GM18517 (cell line): ENCODE data around the gene CHIC1.
"Not testable (repeated sequence)": the region's sequence is repeated elsewhere in the genome, so short reads cannot be mapped to it uniquely, and the experiment has no call there.

Source experiments
- ATAC-seq: cut with Tn5 transposase; IDR thresholded peaks from one replicate; pipeline ENCODE4 v1.9.1; 2021; ENCODE audit warnings: mild to moderate bottlenecking, moderate library complexity; ENCODE audit not compliant: unreplicated experiment

Gene CHIC1

DNA sequence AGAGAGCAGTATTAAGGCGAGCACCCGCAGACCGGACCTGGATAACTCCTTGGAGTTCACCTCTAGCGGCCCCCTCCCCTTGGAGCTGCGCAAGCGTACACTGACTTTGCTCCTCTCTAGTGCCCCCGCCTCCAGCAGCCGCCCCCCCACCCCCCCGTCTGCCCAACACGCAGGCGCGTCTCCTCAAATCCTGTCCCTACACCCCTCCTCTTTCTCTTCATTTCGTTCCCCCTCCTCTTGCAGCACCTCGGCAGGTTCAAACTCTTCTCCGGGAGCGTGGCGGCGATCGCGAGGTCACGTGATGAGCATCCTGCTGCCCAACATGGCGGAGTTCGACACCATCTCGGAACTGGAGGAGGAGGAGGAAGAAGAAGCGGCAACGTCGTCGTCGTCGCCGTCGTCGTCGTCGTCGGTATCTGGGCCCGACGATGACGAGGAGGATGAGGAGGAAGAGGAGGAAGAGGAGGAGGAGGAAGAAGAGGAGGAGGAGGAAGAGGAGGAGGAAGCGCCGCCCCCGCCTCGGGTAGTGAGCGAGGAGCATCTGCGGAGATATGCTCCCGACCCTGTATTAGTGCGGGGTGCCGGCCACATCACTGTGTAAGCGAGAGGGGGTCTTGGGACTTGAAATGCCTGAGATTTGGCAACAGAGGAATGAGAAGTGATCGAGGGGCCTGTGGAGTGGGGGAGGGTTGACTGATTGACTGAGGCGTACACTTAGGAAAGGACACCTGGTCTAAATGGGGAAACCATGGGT lies at the start of gene CHIC1:
TSS of gene CHIC1 (plus strand) at position 214 of the 754 bp plus-strand sequence. CDS start at position 302, 88 bp downstream.
- peak; percentile 45 for ATAC-seq

DNA sequence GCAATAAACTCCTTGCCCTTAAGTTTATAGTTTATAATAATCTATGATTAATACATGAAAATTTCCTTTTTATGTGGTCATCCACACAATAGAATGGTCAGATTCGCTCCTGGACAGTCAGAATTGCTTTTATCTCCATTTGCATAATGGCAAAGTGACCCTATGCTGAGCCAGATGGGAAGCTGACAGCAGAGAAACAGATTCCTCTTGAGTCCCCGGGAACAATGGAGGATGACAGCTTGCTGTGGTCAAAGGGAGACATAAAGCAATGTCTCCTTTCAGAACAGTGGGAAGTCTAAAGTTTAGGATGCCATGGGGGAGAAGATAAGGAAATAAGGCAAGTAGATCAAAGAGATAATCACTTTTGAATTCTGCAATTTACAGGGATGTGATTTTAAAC lies 40.2 kb upstream of the CHIC1 start:
- ATAC-seq, result not testable (repeated sequence)

- ATAC-seq, result no peak
Measured at GRCh38 chrX:73524906-73525305, 38.1 kb upstream of the CHIC1 start.

DNA sequence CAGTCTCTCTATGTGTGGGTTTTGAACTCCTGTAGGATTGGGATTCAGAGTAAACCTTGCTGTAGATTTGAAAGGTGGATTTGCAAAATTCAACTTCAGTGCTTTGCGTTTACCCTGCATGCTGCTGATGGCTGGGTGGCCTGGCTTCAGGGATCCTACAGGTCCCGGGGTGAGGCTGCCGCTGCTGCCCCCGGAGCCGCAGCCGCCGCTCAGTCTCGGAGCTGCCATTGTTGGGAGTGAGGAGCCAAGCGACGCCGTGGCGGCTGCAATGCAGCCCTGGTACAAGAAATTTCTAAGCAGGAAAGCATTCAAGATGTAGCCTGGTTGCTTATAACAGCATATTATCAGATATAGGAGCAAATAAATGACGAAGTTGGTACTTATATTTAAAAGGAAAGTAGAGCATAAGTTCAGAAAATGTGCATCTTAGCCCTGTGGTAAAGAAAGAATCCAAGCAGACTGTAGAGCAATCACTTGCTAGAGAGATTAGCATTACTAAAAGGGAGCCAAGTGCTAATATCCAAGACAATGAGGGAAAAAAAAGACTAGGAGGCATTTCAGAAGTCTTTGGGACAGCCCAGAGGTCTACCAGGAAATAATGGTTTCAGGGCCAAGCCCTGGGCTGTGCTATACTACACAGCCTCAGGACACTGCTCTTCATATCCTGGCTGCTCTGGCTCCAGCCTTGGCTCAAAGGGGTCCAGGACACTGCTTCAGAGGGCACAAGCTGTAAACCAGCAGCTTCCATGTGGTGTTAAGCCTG lies 36.9 kb upstream of the CHIC1 start:
- ATAC-seq, result no peak

GRCh38 chrX:73531655-73532054 lies 31.3 kb upstream of the CHIC1 start:
- not testable (repeated sequence) for ATAC-seq

DNA sequence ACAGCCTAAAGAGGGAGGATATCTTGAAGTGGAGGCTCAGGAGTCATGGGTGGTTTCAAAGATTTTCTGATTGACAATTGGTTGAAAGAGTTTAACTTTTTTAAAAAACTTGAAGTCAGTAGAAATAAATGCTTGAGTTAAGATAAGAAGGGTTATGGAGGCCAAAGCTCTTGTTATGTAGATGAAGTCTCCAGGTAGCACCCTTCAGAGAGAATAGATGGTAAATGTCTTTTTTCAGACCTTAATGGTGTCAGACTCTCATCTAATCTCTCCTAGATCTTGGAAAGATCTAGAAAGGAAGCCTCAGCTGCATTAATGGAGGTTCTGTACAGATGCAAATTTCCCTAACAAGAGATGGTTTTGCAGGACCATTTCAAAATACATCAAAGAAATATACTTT lies 6.8 kb upstream of the CHIC1 start:
- no peak for ATAC-seq

- ATAC-seq, result no peak
Measured at GRCh38 chrX:73561801-73562200, 1.2 kb upstream of the CHIC1 start.

DNA sequence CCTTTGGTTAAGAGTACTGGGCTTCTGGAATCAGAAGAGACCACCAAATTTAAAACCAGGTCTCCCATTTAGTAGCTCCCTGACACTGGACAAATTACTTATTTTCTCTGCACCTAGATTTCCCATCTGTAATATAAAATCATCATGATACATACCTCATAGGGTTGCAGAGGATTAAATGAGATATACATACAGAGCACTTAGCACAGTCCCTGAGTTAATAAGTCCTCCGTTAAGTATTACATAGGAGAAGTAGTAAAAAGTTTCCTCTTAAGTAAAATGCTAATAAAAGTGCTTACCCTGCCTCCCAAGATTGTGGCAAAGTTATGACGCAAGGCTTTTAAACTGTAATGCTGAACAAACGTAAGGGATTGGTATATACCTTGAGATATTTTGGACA lies 539 bp upstream of the CHIC1 start:
- ATAC-seq, result peak; percentile 13

- peak; percentile 42 for ATAC-seq
Measured at GRCh38 chrX:73563738-73564068, 706 bp downstream of the CHIC1 start.

DNA sequence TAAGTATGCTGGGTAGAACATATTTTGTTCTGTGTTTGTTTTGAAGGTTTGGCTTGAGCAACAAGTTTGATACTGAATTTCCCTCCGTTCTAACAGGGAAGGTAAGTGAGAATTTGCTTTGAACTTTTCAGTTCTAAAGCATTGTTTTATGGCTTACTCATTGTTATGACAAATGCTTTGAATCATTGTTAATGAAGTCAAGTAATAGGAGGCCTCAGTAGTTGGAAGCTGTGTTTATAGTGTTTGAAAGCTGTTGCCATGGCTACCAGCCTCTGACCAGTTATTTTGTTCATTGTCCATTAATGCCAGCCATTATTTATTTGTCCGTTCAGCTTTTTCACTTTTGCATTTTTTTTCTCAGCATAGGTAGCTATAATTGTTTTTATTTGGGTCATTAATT lies 14.4 kb downstream of the CHIC1 start:
- ATAC-seq, result no peak

DNA sequence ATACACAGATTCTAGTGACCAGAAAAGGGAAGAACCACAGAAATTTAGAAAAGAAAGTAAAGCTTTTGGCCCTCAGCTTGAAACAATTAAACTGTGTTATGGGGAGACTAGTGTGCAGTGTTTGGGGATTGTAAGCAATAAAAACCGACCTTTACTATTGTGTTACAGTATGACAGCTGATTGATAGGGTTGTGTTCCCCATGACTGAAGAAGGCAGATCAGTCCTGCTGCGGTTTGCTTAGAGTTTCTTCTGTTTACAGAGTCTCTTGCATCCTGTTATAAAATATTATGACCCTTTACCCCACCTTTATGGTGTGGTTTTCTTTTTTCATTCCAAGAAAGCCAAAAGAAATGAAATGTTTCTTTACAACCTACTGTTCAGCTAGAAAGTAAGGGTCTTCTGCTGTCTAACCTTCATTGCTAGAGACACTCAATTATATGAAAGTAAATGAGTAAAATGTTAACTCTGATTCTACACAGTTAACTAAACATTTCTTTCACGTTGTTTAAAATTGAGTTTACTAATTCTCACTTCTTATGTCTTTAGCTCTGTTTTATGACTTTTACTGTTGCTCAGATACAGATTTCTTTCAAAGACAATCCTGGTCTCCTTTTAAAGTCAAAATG lies 18.1 kb downstream of the CHIC1 start:
- no peak for ATAC-seq

DNA sequence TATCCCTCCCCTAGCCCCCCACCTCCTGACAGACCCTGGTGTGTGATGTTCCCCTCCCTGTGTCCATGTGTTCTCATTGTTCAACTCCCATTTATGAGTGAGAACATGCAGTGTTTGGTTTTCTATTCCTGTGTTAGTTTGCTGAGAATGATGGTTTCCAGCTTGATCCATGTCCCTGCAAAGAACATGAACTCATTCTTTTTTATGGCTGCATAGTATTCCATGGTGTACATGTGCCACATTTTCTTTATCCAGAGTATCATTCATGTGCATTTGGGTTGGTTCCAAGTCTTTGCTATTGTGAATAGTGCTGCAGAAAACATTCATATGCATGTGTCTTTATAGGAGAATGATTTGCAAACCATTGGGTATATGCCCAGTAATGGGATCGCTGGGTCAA lies 34.8 kb downstream of the CHIC1 start:
- not testable (repeated sequence) for ATAC-seq

- ATAC-seq, result no peak
Measured at GRCh38 chrX:73615022-73615421, 52.0 kb downstream of the CHIC1 start.

DNA sequence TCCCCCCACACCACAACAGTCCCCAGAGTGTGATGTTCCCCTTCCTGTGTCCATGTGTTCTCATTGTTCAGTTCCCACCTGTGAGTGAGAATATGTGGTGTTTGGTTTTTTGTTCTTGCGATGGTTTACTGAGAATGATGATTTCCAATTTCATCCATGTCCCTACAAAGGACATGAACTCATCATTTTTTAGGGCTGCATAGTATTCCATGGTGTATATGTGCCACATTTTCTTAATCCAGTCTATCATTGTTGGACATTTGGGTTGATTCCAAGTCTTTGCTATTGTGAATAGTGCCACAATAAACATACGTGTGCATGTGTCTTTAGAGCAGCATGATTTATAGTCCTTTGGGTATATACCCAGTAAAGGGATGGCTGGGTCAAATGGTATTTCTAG lies 78.7 kb downstream of the CHIC1 start:
- not testable (repeated sequence) for ATAC-seq

- ATAC-seq, result no peak
Measured at GRCh38 chrX:73647212-73647611, 84.2 kb downstream of the CHIC1 start.

- no peak for ATAC-seq
Measured at GRCh38 chrX:73647632-73648322, 84.8 kb downstream of the CHIC1 start.

DNA sequence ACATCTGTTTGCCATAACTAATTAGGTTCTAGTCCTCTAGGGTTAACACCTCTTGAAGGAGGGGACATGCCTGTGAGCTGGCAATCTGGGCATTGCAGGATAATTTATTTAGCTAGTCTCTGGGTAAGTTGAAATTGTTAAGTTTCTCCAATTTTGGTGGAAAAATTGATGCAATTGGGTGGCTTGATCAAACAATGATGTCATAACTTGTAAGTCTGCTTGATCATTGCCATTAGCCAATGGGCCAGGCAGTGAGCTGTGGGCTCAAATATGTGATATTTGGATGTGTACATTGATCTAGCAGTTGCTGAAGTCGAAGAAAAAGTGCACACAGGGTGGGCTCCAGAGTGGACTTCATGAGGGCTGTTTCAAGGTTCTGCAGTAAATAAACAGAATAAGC lies 98.3 kb downstream of the CHIC1 start:
- not testable (repeated sequence) for ATAC-seq

DNA sequence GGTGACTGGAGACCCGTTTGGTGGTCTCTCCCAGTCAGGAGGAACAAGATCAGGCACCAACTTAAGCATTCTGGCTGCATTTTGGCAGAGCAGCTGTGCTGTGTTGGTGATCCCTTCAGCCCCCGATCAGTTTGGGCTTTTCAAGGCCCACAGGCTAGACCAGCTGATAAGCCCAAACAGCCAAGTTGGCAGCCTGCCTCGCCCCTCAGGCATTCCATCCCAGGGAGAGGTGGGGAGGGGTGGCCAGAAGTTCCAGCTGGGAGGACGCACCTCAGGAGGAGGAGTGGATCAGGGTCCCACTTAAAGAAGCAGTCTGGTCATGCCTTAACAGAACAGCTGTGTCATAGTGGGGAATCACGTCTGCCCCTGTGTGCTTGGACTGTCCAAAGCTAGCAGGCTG lies 105.8 kb downstream of the CHIC1 start:
- no peak for ATAC-seq

- no peak for ATAC-seq
Measured at GRCh38 chrX:73681408-73681807, 118.4 kb downstream of the CHIC1 start.

DNA sequence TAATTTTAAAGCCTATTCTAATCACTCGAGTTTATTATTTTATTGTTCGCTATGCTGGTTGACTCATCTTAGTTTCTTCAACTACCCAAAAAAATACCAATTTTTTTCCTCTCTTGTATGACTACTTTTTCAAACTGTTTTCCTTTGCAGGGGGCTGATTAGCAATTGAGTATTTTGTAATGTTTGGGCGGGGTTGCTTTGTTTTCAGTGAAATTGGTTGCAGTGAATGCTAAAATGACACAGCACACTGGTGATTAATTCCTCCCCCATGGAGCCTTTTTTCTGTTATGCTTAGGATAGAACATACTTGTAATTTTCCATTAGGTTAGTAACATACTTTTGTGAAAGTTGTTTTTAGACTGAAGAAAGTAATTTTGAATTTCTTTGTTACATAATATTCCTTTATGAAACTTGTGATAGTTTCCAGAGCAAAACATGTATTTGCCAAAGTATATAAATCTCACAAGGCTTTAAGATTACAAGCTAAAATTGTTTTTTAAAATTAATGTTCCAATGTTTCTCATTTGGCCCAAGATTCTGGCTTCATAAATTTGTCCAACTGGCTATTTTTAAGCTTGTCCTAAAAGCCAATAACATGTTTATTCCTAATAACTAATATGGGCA lies 120.4 kb downstream of the CHIC1 start:
- ATAC-seq, result no peak

- ATAC-seq, result not testable (repeated sequence)
Measured at GRCh38 chrX:73707014-73707413, 144.0 kb downstream of the CHIC1 start.
